GM18868 (cell line): Measurements from ENCODE around the gene PPARA.

ENCODE experiments used
- ATAC-seq: cut with Tn5 transposase; IDR thresholded peaks from one replicate; pipeline ENCODE4 v1.9.1; 2021; ENCODE audit warnings: mild to moderate bottlenecking, moderate library complexity; ENCODE audit not compliant: unreplicated experiment

Gene PPARA

DNA sequence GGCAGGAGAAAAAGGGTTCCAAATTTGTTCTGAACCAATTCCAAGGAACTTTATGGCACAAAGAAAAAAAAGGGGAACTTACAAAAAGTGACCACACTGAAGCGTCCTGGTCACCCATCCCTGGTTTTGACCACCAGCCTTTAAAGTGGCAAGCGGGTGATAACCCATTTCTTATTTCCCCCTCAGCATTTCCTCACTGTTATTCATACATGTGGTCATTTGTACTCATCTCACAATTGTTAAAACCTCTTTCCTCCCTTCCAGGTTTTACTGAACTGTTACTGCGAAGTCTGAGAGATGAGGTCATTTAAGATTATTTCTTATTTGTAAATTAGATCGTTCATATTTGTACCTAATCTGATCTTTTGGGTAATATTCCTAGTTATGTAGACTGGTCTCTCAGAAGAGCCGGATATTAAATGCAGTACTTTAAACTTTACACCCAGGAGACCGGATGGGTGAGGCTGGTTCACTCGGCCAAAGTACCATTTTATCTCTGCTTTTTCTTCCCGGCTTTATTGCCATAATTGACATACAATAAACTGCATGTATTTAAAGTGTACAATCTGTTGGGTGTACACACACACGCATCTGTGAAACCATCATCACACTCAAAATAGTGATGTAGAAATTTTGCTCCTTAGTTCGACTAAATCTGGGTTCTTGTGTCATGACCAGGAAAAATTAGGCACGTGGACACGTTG is 52.7 kb downstream of the PPARA start:
- no peak for ATAC-seq

DNA sequence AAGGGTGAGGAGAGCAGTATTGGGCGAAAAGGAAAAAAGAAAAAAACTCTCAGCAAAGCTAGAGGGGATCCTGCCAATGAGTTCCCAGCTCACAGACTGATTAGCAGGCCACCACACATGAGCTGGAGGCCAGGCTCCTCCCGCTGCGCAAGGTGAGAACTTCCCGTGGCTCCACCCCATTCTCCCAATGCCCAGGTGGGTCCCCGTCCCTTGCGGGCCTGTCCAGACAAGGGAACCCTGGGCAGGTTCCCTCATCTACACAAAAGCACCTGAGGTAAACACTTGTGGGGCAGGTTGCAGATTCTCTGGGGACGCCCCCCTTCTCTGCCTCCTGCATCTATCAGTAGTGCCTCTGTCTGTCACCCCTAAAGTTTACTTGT is 53.3 kb downstream of the PPARA start:
- no peak for ATAC-seq

DNA sequence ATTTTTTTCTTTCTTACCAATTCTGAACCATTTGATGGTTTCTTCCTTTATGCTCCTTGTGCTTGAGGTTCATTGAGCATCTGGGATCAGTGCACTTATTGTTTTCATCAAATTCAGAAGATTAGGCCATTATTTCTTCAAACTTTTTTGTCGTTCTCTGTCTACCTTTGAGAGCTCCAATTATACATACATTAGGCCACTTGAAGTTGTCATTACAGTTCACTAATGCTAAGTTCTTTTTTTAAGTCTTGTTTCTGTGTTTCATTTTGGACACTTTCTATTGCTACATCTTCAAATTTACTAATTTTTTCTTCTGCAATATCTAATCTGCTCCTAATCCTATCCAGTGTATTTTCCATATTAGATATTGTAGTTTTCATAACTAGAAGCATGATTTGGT is 58.9 kb downstream of the PPARA start:
- no peak for ATAC-seq

DNA sequence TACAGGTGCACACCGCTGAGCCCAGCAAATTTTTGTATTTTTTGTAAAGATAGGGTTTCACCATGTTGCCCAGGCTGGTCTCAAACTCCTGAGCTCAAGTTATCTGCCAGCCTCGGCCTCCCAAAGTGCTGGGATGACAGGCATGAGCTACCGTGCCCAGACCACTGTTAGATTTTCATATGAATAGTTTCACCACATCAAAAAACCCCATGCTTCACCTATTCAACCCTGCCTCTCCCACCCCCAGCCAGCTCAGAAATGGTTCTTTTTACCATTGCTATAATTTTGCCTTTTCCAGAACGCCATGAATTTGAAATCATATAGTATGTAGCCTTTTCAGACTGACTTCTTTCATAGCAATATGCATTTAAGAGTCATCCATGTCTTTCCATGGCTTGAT is 61.9 kb downstream of the PPARA start:
- no peak for ATAC-seq

DNA sequence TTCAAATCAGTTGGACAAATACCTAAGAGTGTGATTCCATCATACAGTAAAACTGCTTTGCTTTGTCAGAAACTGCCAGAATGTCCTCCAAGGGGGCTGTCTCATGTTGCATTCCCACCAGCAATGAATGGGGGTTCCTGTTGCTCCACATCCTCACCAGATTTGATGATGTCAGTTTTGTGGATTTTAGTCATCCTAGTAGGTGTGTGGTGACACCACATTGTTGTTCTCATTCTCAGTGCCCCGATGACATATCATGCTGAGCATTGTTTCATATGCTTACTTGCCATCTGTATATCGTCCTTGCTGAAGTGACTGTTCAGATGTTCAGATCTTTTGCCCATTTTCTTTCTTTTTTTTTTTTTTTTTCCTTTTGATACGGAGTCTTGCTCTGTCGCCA is 62.7 kb downstream of the PPARA start:
- no peak for ATAC-seq

DNA sequence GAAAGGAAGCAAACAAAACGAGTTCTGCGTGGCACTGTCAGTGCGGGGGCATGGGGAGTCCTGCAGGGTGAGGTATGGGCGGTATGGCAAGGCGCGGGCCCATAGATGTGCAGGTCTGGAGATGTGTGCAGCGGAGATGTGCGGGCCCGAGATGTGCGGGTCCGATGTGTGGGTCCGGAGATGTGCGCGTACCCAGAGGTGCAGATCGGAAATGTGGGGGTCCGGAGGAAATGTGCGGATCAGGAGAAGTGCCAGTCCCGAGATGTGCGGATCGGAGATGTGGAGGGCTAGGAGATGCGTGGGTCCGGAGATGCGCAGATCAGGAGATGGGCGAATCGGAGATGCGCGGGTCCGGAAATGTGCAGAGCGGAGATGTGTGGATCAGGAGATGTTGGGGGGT is 63.8 kb downstream of the PPARA start:
- ATAC-seq = no peak

DNA sequence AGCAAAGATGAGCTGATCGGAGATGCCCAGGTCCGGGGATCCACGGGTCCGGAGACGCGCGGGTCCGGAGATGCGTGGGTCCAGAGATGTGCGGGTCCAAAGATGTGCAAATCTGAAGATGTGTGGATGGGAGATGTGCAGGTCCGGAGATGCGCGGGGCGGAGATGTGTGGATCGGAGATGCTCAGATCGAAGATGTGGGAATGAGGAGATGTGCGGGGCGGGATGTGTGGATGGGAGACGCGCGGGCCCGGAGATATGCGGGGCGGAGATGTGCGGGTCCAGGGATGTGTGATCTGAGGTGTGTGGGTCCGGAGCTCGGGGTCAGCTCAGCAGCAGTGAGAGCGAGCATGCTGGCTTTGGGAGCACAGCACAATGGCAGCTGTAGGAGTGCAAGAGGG is 64.3 kb downstream of the PPARA start:
- ATAC-seq = no peak

DNA sequence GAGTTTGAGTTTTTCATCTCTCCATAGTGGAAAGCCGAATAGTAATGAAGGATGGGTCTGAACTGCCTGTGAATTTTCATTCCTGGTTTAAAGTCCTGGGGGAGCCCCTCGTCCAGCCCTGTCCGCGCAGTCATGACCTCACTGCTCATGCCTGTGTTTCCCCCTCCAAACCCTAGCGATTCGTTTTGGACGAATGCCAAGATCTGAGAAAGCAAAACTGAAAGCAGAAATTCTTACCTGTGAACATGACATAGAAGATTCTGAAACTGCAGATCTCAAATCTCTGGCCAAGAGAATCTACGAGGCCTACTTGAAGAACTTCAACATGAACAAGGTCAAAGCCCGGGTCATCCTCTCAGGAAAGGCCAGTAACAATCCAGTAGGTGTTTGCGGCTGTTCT is 69.3 kb downstream of the PPARA start:
- no peak for ATAC-seq

DNA sequence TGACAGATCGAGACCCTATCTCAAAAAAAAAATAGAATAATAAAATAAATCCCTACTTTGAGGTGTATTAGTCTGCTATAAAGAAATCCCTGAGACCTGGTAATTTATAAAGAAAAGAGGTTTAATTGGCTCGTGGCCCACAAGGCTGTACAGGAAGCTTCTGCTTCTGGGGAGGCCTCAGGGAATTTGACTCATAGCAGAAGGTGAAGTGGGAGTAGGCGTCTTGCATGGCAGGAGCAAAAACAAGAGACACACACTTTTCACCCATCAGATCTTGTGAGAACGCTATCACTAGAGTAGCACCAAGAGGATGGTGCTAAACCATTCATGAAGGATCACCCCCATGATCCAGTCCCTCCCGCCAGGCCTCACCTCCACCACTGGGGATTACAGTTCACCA is 70.6 kb downstream of the PPARA start:
- no peak for ATAC-seq

DNA sequence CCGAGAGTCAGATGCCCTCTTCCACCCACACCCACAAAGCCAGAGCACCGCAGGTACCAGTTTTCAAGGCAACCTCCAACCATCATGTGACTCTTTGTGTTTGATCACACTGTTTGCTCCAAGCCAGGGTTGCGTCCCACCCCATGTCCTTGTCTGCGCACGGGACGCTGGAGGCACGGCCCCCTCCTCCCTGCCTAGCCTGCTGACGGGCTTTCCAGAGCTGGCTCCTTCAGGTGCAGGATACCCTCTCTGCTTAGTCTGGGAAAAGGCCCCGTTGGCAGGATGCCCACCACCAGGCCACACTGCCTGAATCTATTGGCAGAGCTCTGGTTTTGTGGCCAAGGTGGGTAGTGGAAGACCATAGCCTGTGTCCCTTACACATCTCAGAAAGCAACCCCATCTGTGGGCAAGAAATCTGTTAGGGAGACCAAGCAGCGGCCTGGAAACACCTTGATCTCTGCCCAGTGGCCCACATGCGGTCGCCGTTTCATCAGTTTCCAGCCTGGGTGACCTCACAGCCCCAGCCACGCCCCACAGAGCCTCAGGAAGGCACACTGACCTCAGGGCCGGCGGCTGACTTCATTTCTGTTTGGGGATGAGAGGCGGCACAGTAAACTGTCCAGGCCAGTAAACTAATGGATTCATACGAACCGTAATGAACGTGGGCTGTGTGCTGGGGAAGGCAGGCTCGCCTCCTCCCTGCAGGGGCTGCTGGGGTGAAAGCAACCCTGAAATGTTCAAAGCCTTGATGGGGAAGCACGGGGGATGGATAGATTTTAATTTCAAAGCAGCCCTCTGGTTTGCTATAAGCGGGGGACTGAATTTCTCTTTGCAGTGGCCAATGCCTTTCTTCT is 73.9 kb downstream of the PPARA start:
- no peak for ATAC-seq

DNA sequence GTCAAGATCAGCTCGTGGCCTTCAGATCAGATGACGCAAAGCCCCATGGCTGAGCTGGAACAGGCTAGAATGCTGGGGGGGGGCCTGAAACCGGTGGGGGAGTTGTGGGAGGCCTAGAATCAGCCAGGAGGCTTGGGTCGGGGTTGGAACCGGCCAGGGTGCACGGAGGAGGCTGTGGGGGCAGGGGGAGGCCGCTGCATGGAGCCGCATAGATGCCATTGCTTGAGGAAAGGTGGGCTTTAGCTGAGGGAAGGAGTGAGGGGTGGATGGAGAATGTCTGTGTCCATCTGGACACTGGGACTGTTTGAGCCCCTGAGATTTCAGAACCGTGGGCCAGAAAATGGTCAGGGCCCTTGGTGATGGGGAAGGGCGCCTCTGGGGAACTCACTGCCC is 74.6 kb downstream of the PPARA start:
- no peak for ATAC-seq

DNA sequence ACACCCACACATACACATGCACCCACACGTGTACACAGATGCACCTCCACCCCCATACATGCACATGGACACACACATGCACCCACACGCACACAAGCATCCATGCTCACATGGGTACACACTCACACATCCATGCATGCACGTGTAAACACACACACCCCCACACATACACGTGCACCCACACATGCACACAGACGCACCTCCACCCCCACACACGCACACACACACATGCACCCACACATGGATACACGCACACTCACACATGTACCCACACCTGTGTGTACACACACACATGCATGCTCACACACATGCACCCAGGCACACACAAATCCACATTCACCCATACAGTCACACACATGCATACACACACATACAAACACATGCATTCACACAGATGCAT is 75.3 kb downstream of the PPARA start:
- ATAC-seq = no peak

DNA sequence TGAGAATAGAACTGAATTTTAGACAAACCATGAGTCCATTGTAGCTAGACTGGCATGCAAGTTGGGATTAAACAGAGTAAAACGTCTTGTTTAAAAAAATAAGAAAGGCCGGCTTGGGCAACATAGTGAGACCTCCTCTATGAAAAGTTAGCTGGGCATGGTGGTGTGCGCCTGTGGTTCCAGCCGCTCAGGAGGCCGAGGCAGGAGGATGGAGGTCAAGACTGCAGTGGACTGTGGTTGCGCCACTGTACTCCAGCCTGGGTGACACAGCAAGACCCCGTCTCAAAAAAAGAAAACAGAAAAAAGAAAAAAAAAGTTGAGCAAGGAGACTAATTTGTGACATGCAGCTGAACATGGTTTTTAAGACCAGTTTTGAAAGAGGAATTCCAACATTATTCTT is 76.3 kb downstream of the PPARA start:
- ATAC-seq = no peak

DNA sequence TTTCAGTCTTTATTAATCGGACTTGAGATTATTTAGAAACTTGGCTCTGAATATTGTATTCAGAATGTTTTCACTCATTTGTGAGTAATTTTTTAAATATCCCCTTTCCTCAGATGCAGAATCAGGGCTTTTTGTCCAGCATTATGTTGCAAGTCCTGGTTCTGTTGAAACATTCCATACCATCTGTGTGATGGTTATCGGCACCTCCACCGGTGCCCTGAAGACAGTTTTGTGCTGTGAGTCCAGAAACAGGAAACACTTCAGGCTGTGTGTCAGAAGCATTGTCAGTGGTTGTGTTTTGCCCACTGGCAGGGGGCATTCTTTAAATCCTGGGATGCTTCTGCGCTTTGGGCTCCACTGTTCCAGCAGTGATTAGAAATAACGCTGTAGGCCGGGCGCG is 79.4 kb downstream of the PPARA start:
- no peak for ATAC-seq

DNA sequence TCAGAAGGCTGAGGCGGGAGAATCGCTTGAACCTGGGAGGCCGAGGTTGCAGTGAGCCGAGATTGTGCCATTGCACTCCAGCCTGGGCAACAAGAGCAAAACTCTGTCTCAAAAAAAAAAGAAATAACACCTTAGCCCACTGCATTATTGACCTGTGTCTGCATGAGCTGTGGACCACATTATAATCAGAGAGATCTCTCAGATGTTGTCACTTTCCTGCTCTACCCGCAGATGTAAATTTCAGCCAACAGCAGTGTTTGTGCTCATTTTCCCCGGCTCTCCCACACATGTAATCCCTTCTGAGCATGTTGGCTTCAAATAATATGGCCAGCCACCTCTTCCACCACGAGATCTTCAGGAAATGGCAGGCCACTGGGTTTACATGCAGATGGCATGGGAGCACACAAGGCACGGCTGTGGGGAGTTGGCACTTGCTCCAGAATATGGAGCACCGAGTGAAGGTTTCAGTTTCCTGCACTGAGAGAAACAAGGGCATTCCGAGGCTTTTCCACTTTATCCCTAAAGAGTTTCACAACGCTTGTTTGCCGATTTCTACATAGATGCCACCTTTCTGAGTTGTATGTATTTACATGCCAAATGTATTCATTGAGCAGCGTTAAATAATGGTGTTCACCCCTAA is 80.1 kb downstream of the PPARA start:
- ATAC-seq = no peak

DNA sequence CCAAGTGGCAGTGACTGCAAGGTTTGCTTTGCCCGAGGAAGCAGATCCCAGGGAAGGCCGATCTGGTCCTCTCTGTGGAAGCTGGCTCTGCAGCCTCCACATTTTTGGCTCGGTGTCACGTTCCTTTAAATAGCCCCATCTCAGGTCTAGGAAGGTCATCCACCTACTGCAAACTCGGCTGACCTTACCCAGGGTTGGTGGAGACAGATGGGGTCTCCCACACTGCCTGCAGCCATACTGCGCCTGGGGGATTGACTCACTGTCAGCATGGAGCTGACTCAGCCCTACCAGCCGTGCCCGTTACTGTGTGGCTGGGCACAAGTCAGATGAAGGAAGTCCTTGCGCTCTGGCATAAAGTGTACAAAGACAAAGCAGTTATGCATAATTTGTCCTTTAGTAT is 82.9 kb downstream of the PPARA start:
- no peak for ATAC-seq

DNA sequence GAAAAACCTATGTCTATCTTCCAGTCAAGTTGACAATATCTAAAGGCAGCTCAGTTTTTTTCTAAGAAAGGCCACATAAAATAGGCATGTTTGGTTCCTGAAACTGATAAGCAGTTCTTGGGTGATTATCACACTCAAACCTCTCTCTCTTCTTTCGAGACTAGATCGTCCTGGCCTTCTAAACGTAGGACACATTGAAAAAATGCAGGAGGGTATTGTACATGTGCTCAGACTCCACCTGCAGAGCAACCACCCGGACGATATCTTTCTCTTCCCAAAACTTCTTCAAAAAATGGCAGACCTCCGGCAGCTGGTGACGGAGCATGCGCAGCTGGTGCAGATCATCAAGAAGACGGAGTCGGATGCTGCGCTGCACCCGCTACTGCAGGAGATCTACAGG is 84.6 kb downstream of the PPARA start:
- ATAC-seq = no peak

DNA sequence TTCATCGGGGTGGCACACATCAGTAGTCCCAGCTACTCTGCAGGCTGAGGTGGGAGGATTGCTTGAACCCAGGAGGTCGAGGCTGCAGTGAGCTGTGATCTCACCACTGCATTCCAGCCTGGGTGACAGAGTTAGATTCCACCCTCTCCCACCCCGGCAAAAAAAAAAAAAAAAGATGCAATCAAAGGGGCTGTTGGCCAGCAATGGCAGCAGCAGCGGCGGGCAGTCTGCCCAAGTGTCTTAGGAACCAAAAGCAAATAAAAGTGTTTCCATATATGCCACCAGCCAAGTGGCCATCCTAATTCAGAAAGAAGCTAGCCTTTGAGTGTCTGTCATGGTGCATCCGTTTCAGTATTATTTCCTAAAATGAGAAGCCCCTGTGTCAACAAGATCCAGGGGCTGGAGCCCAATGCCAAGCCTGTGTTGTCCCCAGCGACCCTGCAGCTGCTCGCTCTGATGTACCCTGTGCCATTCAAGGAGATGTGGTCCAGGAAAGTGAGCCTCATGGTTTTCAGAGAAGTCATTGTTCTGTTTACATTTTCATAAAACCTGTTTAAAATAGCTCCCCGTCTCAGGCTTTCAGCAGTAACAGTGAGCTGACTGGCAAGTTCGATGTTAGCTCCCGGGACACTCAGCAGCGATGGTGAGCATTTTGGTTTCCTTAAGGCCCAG is 87.3 kb downstream of the PPARA start:
- no peak for ATAC-seq

DNA sequence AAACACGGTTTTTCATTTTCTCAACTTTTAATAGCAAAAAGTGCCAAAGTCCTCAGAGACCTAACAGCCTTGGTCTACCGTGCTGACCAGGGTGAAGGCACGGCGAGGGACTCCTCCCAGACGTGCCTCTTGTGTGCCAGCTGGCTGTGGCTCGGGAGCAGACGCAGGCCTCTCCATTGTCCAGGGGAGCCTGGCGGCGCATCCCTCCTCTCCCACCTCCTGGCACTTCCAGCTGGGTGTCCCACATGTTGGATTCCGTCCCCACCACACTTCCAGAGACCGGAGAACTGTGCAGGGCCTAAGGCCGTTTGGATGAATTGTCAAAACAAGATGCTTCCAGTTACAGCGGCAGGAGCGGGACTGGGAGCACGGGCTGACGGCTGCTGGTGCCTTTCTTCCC is 88.2 kb downstream of the PPARA start:
- no peak for ATAC-seq

DNA sequence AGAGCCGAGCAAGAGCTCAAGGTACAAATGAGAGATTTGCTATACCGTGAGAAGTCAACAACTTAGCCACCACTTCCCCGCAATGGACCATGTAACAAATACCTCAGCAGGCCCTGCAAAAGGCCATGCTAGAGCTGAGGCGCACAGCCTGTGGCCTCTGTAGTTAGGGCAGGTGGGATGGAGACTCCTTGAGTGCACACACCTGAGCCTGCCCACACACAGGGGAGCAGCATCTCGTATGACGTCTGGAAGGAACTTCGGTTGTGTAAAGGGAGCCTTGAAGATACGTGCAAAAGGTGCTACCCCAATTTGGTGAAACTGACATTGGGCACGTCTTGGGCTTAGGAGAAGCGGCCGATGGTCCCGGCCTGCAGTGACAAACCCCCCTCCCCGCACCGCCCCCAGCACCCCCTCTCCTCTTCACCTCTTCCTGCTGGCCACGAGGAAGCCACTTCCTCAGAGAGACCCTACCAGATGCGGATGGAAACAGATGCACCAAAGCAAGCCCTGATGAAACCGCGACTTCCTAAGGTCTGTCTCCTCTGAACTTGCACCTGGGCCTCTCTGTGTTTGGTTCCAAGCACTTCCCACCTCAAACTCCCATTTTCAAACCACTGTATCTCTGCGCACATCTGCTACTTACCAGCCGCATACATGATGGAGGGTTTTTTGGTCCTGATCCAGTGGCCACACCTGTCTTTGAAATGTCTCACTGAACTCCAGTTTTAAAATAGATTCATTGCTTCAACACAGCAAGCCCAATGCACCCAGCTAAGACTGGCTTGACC is 89.1 kb downstream of the PPARA start:
- no peak for ATAC-seq

DNA sequence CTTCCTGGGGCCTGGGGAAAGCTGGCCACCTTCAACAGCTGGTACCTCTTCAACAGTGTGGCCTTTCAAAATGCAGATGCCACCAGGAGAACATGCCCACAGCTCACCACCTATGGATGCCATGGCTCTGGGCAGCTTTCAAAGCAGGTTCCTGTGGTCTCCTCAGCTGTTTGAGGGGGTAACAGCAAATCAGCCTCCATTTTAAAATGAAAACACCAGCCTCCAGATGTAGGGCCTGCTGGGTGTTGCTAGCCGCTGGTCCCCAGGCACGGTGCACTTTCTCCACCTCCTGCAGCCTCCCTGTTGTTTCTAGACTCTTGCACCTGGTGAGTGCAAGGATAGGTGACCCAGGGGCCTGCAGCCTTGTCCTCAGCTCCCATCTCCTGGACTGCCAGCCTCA is 89.7 kb downstream of the PPARA start:
- no peak for ATAC-seq
